Tibial nerve (tissue), 3 donors: Measurements from ENCODE around the gene UTS2R.
A peak's percentile ranks its signal among the peaks of the same experiment; 100 is the strongest.

Experiments
- POLR2A ChIP-seq, 2 donors: fragments of 450-650 bp; IDR thresholded peaks; one replicate each; pipeline ENCODE4 v1.6.1; 2017; ENCODE audit warnings: antibody characterized with exemption in 2 of 2, mild to moderate bottlenecking in 2 of 2, moderate library complexity in 2 of 2
- TF ChIP-seq, protein P1 (sequence below), 5 experiments: fragments of 200-600 bp in 3 of 5; fragments of 450-650 bp in 2 of 5; sonication (generic) in 3 of 5; IDR thresholded peaks; one replicate each; pipeline ENCODE4 v1.5.1; 2016 to 2019; ENCODE audit warnings: antibody characterized with exemption in 5 of 5, mild to moderate bottlenecking in 3 of 5, moderate library complexity in 2 of 5

DNA sequence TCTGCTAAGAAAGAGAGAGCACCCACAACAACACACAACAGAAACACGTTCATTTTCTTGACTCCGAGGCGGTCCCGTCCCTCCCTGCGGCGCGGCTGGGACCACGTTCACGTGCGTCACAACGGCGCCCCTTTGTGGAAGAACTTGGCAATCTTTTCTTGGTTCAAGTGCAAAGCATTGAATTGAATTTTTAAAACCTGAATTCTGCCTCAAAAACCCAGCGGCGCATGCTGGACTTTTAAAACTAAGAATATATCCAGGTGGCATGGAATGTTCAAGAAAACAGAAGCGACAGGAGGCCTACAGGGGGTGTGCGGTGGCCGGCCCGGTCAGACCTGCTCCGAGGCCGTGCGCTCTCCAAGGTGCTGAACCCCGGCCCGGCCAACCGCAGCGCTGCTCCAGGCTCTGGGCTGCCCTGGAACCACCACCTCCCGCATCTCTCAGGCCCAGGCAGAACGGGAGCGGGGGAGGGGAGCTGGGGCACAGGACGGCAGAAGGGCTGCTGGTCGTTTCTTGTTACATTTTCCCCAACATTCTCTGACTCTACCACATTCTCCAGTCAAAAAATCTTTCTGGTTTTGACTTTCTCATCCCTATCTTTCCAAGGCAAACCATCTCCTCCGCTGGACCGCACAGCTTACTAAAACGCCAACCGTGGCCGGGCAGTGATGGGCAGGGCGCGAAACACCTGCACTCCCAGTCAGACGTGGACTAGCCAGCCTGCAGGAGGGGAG is 43.1 kb downstream of the UTS2R start:
- TF ChIP-seq, protein P1, sequence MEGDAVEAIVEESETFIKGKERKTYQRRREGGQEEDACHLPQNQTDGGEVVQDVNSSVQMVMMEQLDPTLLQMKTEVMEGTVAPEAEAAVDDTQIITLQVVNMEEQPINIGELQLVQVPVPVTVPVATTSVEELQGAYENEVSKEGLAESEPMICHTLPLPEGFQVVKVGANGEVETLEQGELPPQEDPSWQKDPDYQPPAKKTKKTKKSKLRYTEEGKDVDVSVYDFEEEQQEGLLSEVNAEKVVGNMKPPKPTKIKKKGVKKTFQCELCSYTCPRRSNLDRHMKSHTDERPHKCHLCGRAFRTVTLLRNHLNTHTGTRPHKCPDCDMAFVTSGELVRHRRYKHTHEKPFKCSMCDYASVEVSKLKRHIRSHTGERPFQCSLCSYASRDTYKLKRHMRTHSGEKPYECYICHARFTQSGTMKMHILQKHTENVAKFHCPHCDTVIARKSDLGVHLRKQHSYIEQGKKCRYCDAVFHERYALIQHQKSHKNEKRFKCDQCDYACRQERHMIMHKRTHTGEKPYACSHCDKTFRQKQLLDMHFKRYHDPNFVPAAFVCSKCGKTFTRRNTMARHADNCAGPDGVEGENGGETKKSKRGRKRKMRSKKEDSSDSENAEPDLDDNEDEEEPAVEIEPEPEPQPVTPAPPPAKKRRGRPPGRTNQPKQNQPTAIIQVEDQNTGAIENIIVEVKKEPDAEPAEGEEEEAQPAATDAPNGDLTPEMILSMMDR (IDR thresholded peaks at IDR 0.05), result peak; percentile 59 to 88 (median 70)
- no peak for TF ChIP-seq POLR2A (IDR thresholded peaks at IDR 0.05)
